Measurements from ENCODE around the gene IGIP.

IGIP gene

GRCh38 chr5:140106101-140106500 lies 19.6 kb upstream of the IGIP start:
- peaks cover 31% of the 10 kb centered on the region for H3K4me1 ChIP-seq (ENCODE audit: insufficient read depth, low read length, poor library complexity, severe bottlenecking)
- peak overlapping the region; percentile 80 for H3K4me2 ChIP-seq (ENCODE audit: low read depth, low read length, poor library complexity, severe bottlenecking)
- no peaks in the 10 kb centered on the region for H3K27me3 ChIP-seq (ENCODE audit: insufficient read depth, low read length, poor library complexity, severe bottlenecking)
- H3K9me2 ChIP-seq (replicated peaks; ENCODE audit: low read depth, low read length): no peaks in the 10 kb centered on the region
- peaks cover 7% of the 10 kb centered on the region; the same call in 1 of the 2 replicates for H3F3A ChIP-seq (ENCODE audit: low read depth)
- peaks cover 28% of the 10 kb centered on the region for H3K79me2 ChIP-seq (ENCODE audit: insufficient read depth, low read length)
- no peak overlapping the region for H3K4me3 ChIP-seq (ENCODE audit: low read length, poor library complexity, severe bottlenecking)
- peak overlapping the region; percentile 93 for H3K9ac ChIP-seq (ENCODE audit: low read depth, low read length, poor library complexity, severe bottlenecking)
- H3K36me3 ChIP-seq (ENCODE audit: insufficient read depth, low read length): no peaks in the 10 kb centered on the region
- H2AFZ ChIP-seq (ENCODE audit: low read length): no peak overlapping the region
- peaks cover 24% of the 10 kb centered on the region for H4K20me1 ChIP-seq (ENCODE audit: insufficient read depth, low read length, poor library complexity, severe bottlenecking)
- TF ChIP-seq EZH2phosphoT487 (IDR thresholded peaks at IDR 0.05; ENCODE audit: borderline replicate concordance) (no peak), CTCF (conservative IDR thresholded peaks at IDR 0.05; ENCODE audit: low read length) (peak; percentile 37)
- H3K9me3 ChIP-seq (ENCODE audit: insufficient read depth, low read depth, low read length): no peaks in the 10 kb centered on the region

- peaks cover 29% of the 10 kb centered on the region for H4K20me1 ChIP-seq (ENCODE audit: insufficient read depth, low read length, poor library complexity, severe bottlenecking)
These were observed 18.9 kb upstream of the IGIP start for GRCh38 chr5:140106805-140107311.

GRCh38 chr5:140107312-140108092 lies 18.2 kb upstream of the IGIP start:
- TF ChIP-seq EZH2phosphoT487 (IDR thresholded peaks at IDR 0.05; ENCODE audit: borderline replicate concordance) (no peak), CTCF (conservative IDR thresholded peaks at IDR 0.05; ENCODE audit: low read length) (no peak)
- peak overlapping the region; percentile 93 for H3K9ac ChIP-seq (ENCODE audit: low read depth, low read length, poor library complexity, severe bottlenecking)
- no peaks in the 10 kb centered on the region for H3K27me3 ChIP-seq (ENCODE audit: insufficient read depth, low read length, poor library complexity, severe bottlenecking)
- H3K4me3 ChIP-seq (ENCODE audit: low read length, poor library complexity, severe bottlenecking): peak overlapping the region; percentile 79
- no peaks in the 10 kb centered on the region for H3K36me3 ChIP-seq (ENCODE audit: insufficient read depth, low read length)
- H3K4me1 ChIP-seq (ENCODE audit: insufficient read depth, low read length, poor library complexity, severe bottlenecking): peaks cover 43% of the 10 kb centered on the region
- H2AFZ ChIP-seq (ENCODE audit: low read length): peak overlapping the region; percentile 91
- no peaks in the 10 kb centered on the region for H3K9me2 ChIP-seq (replicated peaks; ENCODE audit: low read depth, low read length)
- H3F3A ChIP-seq (ENCODE audit: low read depth): peaks cover 7% of the 10 kb centered on the region; the same call in 1 of the 2 replicates
- H3K4me2 ChIP-seq (ENCODE audit: low read depth, low read length, poor library complexity, severe bottlenecking): peak overlapping the region; percentile 80
- peaks cover 41% of the 10 kb centered on the region for H3K79me2 ChIP-seq (ENCODE audit: insufficient read depth, low read length)
- H3K9me3 ChIP-seq (ENCODE audit: insufficient read depth, low read depth, low read length): no peaks in the 10 kb centered on the region
- H4K20me1 ChIP-seq (ENCODE audit: insufficient read depth, low read length, poor library complexity, severe bottlenecking): peaks cover 35% of the 10 kb centered on the region

More at GRCh38 chr5:140106805-140107311, 18.9 kb upstream of the IGIP start:
- Histone ChIP-seq H3K36me3 (ENCODE audit: insufficient read depth, low read length) (no peaks in the 10 kb centered on the region), H3K79me2 (ENCODE audit: insufficient read depth, low read length) (peaks cover 35% of the 10 kb centered on the region), H3K27me3 (ENCODE audit: insufficient read depth, low read length, poor library complexity, severe bottlenecking) (no peaks in the 10 kb centered on the region), H3K4me1 (ENCODE audit: insufficient read depth, low read length, poor library complexity, severe bottlenecking) (peaks cover 37% of the 10 kb centered on the region), H2AFZ (ENCODE audit: low read length) (peak overlapping the region; percentile 91), H3K9me3 (ENCODE audit: insufficient read depth, low read depth, low read length) (no peaks in the 10 kb centered on the region), H3K4me2 (ENCODE audit: low read depth, low read length, poor library complexity, severe bottlenecking) (peak overlapping the region; percentile 80), H3F3A (ENCODE audit: low read depth) (peaks cover 7% of the 10 kb centered on the region; the same call in 1 of the 2 replicates), H3K9ac (ENCODE audit: low read depth, low read length, poor library complexity, severe bottlenecking) (peak overlapping the region; percentile 93), H3K4me3 (ENCODE audit: low read length, poor library complexity, severe bottlenecking) (peak overlapping the region; percentile 79), H3K9me2 (replicated peaks; ENCODE audit: low read depth, low read length) (no peaks in the 10 kb centered on the region)
- TF ChIP-seq EZH2phosphoT487 (IDR thresholded peaks at IDR 0.05; ENCODE audit: borderline replicate concordance): no peak
- no peak for TF ChIP-seq CTCF (conservative IDR thresholded peaks at IDR 0.05; ENCODE audit: low read length)

All from Loucy (cell line).